NCI-H2107 (cell line): ENCODE data around the gene VAMP2.

ENCODE experiments used
- DNase-seq: peaks from one replicate; lab custom pipeline; 2025; lab: John Stamatoyannopoulos, UW

Gene VAMP2

GRCh38 chr17:8162233-8162996 lies at the start of gene VAMP2:
TSS of gene VAMP2 (minus strand) at chr17:8162948. CDS start at chr17:8162879, 69 bp downstream.
- DNase-seq: peak; percentile 17

GRCh38 chr17:8210761-8211458 lies 48.2 kb upstream of the VAMP2 start:
- no peak for DNase-seq

- DNase-seq: peak; percentile 36
These were observed 47.4 kb upstream of the VAMP2 start, which contains the start of gene AURKB for GRCh38 chr17:8209907-8210760. TSS of gene AURKB (minus strand) at chr17:8210575. CDS start at chr17:8210224, 351 bp downstream.

- DNase-seq: no peak
These were observed 43.8 kb upstream of the VAMP2 start for GRCh38 chr17:8206536-8206935.

GRCh38 chr17:8204761-8205555 lies 42.2 kb upstream of the VAMP2 start:
- no peak for DNase-seq

- peak; percentile 67 for DNase-seq
These were observed 29.5 kb upstream of the VAMP2 start for GRCh38 chr17:8192070-8192815.

- no peak for DNase-seq
These were observed 27.8 kb upstream of the VAMP2 start for GRCh38 chr17:8190506-8190905.

GRCh38 chr17:8189711-8190477 lies 27.1 kb upstream of the VAMP2 start, which contains the start of gene BORCS6:
TSS of gene BORCS6 (minus strand) at chr17:8190180. CDS start at chr17:8190140, 40 bp downstream.
- DNase-seq: peak; percentile 84

- no peak for DNase-seq
These were observed 26.4 kb upstream of the VAMP2 start for GRCh38 chr17:8189041-8189710.

GRCh38 chr17:8188263-8188839 lies 25.6 kb upstream of the VAMP2 start:
- no peak for DNase-seq

GRCh38 chr17:8187517-8188262 lies 24.9 kb upstream of the VAMP2 start:
- peak; percentile 48 for DNase-seq

- peak; percentile 66 for DNase-seq
These were observed 24.2 kb upstream of the VAMP2 start for GRCh38 chr17:8186787-8187516.

- DNase-seq: no peak
These were observed 23.7 kb upstream of the VAMP2 start for GRCh38 chr17:8186446-8186786.

GRCh38 chr17:8185582-8186445 lies 23.1 kb upstream of the VAMP2 start:
- DNase-seq: no peak

- DNase-seq: no peak
These were observed 14.4 kb upstream of the VAMP2 start for GRCh38 chr17:8176998-8177731.
